ENCODE measurements around the gene DUOX2. TPM values are rescaled to one million over a fixed set of nuclear protein-coding genes. Genes with fewer than 3 reads are reported as not detected.

The DUOX2 gene
- total and polyA plus RNA-seq, 2 experiments from 2014 or later, result not detected

- no peak for DNase-seq (ENCODE audit: low spot score)
- Histone ChIP-seq H3K4me2 (no peak overlapping the region), H3K36me3 (ENCODE audit: insufficient read depth) (no peaks in the 10 kb centered on the region), H3K9me2 (ENCODE audit: insufficient read depth) (no peaks in the 10 kb centered on the region), H3F3A (replicated peaks; ENCODE audit: low read depth) (no peaks in the 10 kb centered on the region), H3K27me3 (ENCODE audit: insufficient read depth) (peaks cover 94% of the 10 kb centered on the region), H2AFZ (no peak overlapping the region), H3K4me1 (ENCODE audit: insufficient read depth) (peaks cover 40% of the 10 kb centered on the region), H3K4me3 (0 out of 2 replicates have a peak overlapping the region, but pooled peaks have one; percentile 23), H4K20me1 (replicated peaks; ENCODE audit: insufficient read depth) (peaks cover 4% of the 10 kb centered on the region; the same call in 1 of the 2 replicates), H3K79me2 (replicated peaks; ENCODE audit: insufficient read depth) (no peaks in the 10 kb centered on the region), H3K27ac (ENCODE audit: low read depth) (no peak overlapping the region)
- H3K27me3 Mint-ChIP-seq (ENCODE audit: insufficient read depth, low read depth, poor library complexity), result peaks cover 82% of the 10 kb centered on the region
- peaks cover 12% of the 10 kb centered on the region for H3K9me3 Mint-ChIP-seq
- peaks cover 27% of the 10 kb centered on the region for H3K4me1 Mint-ChIP-seq
- no peak for ATAC-seq
- TF ChIP-seq EZH2phosphoT487 (IDR thresholded peaks at IDR 0.05; ENCODE audit: unreplicated experiment) (no peak), STAT1 (IDR thresholded peaks at IDR 0.05; ENCODE audit: unreplicated experiment) (no peak), ZNF114 (CRISPR knock-in tag; IDR thresholded peaks at IDR 0.05) (no peak), ETS1 (IDR thresholded peaks at IDR 0.05) (no peak), CREB1 (CRISPR knock-in tag; IDR thresholded peaks at IDR 0.05; ENCODE audit: low read depth) (no peak), EZH2 (IDR thresholded peaks at IDR 0.05; ENCODE audit: low read depth, unreplicated experiment) (peak; percentile 85), CTCF (conservative IDR thresholded peaks at IDR 0.05; ENCODE audit: low read depth in 2 of 2) (no peak), ZNF462 (CRISPR knock-in tag; IDR thresholded peaks at IDR 0.05) (no peak)
- H3K27ac Mint-ChIP-seq, result no peak overlapping the region
- H3K4me3 Mint-ChIP-seq, result no peak overlapping the region
- H3K36me3 Mint-ChIP-seq (ENCODE audit: low read depth), result no peaks in the 10 kb centered on the region; the same call in 2 of the 3 replicates
Observed at GRCh38 chr15:45115312-45115820, 1.4 kb upstream of the DUOX2 start.
